ENCODE measurements around the gene PIK3C3. TPM values are rescaled to one million over a fixed set of nuclear protein-coding genes. Genes with fewer than 3 reads are reported as not detected.
"Not testable (repeated sequence)": the region's sequence is repeated elsewhere in the genome, so short reads cannot be mapped to it uniquely, and the experiment has no call there.

PIK3C3 gene
- total RNA-seq, 1 donor = 67.4 TPM

DNA sequence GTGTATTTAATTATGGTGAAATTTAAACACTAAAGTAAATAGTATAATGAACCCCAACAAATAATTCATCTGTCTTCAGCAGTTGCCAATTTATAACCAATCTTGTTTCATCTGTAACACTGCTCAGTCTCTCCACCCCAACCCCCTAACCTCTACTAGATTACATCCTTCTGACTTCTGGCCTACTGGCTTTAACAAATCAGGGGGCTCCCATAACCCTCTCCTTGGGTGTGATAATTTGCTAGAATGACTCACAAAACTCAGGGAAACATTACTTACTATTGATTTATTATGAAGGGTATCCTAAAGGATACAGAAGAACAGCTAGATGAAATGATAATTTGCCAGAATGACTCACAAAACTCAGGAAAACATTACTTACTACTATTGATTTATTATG is 50.7 kb downstream of the PIK3C3 start:
- DNase-seq (ENCODE audit: low read depth) = no peak
- TF ChIP-seq, protein P1, sequence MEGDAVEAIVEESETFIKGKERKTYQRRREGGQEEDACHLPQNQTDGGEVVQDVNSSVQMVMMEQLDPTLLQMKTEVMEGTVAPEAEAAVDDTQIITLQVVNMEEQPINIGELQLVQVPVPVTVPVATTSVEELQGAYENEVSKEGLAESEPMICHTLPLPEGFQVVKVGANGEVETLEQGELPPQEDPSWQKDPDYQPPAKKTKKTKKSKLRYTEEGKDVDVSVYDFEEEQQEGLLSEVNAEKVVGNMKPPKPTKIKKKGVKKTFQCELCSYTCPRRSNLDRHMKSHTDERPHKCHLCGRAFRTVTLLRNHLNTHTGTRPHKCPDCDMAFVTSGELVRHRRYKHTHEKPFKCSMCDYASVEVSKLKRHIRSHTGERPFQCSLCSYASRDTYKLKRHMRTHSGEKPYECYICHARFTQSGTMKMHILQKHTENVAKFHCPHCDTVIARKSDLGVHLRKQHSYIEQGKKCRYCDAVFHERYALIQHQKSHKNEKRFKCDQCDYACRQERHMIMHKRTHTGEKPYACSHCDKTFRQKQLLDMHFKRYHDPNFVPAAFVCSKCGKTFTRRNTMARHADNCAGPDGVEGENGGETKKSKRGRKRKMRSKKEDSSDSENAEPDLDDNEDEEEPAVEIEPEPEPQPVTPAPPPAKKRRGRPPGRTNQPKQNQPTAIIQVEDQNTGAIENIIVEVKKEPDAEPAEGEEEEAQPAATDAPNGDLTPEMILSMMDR (IDR thresholded peaks at IDR 0.05; ENCODE audit: insufficient read depth, low read depth, low read length) = no peak
- no peak overlapping the region for H3K4me3 ChIP-seq (ENCODE audit: low read depth, low read length)

DNA sequence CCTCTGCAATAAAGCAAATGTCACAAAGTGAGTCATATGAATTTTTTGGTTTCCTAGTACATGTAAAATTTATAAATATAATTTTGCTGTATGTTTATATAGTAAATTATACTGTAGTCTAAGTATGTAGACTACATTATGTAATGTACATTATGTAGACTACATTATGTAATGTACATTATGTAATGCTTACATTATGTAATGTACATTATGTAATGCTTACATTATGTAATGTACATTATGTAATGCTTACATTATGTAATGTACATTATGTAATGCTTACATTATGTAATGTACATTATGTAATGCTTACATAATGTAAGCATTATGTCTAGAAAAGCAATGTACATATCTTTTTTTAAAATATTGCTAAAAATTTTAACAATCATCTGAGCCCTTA is 54.4 kb downstream of the PIK3C3 start:
- not testable (repeated sequence) for H3K4me3 ChIP-seq (ENCODE audit: low read depth, low read length); DNase-seq (ENCODE audit: low read depth)

DNA sequence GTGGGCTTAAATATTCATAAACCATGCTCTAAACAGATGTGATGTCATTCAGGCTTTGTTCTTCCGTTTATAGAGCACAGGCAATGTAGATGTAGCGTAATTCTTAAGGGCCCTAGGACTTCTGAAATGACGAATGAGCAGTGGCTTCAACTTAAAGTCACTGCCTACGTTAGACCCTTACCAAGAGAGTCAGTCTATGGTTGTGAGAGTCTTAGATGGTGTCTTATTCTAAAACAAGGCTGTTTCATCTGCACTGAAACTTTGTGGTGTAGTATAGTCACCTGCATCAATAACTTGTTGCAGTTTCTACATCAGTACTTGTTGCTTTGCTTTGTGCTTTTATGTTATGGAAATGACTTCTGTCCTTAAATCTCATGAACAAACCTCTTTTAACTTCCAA is 56.0 kb downstream of the PIK3C3 start:
- TF ChIP-seq, protein P1 (IDR thresholded peaks at IDR 0.05; ENCODE audit: insufficient read depth, low read depth, low read length) = no peak
- H3K4me3 ChIP-seq (ENCODE audit: low read depth, low read length) = no peak overlapping the region
- DNase-seq (ENCODE audit: low read depth) = no peak

DNA sequence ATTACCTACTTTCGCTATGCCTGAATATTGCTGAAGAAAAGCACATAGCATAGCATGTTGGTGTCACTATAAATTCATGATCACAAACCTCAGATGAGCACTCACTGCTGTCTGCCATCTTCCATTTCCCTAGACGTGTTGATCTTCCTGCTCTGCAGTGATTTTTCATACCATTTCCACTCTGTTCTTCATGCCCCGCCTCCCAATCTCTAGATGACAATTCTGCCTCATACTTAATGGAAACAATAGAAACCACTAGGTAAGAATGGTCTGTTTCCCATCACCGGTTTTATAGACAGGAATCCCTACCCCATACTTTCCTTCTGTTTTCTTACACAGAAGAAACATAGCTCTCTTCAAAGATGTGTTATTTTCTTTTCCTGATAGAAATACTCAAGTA is 63.8 kb downstream of the PIK3C3 start:
- H3K4me3 ChIP-seq (ENCODE audit: low read depth, low read length) = no peak overlapping the region
- DNase-seq (ENCODE audit: low read depth) = no peak
- TF ChIP-seq, protein P1 (IDR thresholded peaks at IDR 0.05; ENCODE audit: insufficient read depth, low read depth, low read length) = no peak

DNA sequence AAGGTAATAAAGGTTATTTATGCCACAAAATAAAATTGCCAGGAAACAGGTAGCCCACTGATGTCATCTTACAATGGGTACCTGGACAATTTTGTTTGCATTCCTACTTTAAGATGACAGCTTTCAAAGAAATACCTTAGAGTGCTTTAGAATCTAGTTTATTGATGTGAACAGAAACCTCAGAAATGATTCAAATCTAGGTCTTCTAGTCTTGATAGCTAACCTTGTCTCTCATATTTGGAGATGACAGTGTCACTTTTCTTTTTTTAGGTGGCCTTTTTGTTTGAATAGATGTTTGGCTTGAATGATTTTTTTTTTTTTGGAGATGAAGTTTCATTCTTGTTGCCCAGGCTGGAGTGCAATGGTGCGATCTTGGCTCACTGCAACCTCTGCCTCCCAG is 69.1 kb downstream of the PIK3C3 start:
- TF ChIP-seq, protein P1 (IDR thresholded peaks at IDR 0.05; ENCODE audit: insufficient read depth, low read depth, low read length) = no peak
- no peak overlapping the region for H3K4me3 ChIP-seq (ENCODE audit: low read depth, low read length)

DNA sequence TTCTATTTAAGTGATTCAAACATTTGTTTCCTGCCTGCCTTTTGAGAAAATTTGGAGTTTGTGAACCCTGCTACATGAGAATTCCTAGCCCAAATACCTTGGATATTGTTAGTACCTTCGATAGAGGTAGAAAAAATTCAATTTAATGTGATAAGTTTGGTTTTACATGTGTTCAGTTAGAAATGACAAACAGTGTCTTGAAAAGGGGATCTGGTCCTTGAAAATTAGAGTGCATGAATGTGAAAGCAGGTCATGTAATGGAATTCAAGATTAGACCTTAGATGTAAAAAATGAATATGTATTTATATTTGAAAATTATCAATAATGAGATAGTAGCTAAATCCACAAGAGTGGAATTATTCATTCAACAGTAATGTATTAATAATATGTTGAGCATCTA is 70.5 kb downstream of the PIK3C3 start:
- TF ChIP-seq, protein P1 (IDR thresholded peaks at IDR 0.05; ENCODE audit: insufficient read depth, low read depth, low read length) = no peak
- H3K4me3 ChIP-seq (ENCODE audit: low read depth, low read length) = no peak overlapping the region
- DNase-seq (ENCODE audit: low read depth) = no peak

More for the DNA sequence above, 69.1 kb downstream of the PIK3C3 start:
- DNase-seq (ENCODE audit: low read depth) = no peak

DNA sequence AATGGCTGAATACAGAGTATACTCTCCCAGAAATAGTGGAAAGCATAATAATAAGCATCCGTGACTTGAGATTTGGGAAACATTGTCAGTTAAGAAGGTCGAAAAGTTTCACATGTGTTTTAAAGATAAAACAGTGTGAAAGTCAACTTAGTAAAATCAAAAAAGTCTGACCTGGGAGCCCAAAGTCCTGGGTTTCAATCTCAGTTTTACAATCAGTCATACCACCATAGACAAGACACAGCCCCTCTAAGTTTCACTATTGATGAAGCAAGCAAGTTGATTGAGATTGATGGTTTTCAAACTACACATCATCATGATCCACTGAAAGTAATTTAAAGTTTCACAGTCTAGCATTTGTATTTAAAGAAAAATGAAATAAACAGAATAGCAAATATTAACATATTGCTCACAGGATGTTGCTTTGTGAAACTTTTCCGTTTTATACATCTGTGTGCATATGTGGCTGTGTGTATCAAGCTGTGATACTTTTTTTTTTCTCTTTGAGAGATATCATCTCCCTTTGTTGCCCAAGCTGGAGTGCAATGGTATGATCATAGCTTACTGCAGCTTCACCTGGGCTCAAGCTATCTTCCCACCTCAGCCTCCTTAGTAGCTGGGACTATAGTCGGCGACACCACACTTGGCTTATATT is 71.1 kb downstream of the PIK3C3 start:
- TF ChIP-seq, protein P1 (IDR thresholded peaks at IDR 0.05; ENCODE audit: insufficient read depth, low read depth, low read length) = no peak
- no peak for DNase-seq (ENCODE audit: low read depth)
- H3K4me3 ChIP-seq (ENCODE audit: low read depth, low read length) = no peak overlapping the region
